GM12864 (cell line): ENCODE data around the gene MAST4.
"Not testable (repeated sequence)": the region's sequence is repeated elsewhere in the genome, so short reads cannot be mapped to it uniquely, and the experiment has no call there.

ENCODE experiments used
- DNase-seq: peaks from one replicate; pipeline ENCODE4 v3.0.0-alpha.2; 2011; ENCODE audit warnings: low read depth
- H3K4me3 ChIP-seq: 2 replicates; pipeline ENCODE4 v1.5.1; 2011; ENCODE audit warnings: mild to moderate bottlenecking, low read depth, low read length, control low read depth
- TF ChIP-seq, protein P1 (sequence below): IDR thresholded peaks from 2 replicates; pipeline ENCODE4 v1.5.1; 2011; ENCODE audit warnings: low read depth, mild to moderate bottlenecking, moderate library complexity, low read length, control low read depth, inconsistent platforms; ENCODE audit errors: missing control alignments

Gene MAST4

DNA sequence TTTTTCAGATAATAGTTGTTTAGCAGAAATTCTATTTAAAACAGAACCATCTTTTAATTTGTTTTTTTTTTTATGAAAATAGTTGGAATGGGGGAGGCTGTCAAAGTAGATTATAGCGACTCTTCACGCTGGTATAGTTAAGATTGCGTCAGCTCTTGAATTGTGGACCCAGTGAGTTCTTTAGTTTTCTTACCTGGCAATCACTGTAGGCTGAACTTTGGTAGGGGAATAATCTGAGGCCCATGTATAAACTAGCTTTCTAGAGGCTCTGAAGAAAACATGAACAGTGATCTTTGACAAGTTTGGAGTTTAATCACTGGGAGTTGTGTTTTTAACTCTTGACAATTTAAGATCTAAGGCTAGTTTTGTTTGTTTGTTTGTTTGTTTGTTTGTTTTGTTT, 519.6 kb downstream of the MAST4 start:
- no peak overlapping the region for H3K4me3 ChIP-seq
- no peak for DNase-seq
- TF ChIP-seq, protein P1, sequence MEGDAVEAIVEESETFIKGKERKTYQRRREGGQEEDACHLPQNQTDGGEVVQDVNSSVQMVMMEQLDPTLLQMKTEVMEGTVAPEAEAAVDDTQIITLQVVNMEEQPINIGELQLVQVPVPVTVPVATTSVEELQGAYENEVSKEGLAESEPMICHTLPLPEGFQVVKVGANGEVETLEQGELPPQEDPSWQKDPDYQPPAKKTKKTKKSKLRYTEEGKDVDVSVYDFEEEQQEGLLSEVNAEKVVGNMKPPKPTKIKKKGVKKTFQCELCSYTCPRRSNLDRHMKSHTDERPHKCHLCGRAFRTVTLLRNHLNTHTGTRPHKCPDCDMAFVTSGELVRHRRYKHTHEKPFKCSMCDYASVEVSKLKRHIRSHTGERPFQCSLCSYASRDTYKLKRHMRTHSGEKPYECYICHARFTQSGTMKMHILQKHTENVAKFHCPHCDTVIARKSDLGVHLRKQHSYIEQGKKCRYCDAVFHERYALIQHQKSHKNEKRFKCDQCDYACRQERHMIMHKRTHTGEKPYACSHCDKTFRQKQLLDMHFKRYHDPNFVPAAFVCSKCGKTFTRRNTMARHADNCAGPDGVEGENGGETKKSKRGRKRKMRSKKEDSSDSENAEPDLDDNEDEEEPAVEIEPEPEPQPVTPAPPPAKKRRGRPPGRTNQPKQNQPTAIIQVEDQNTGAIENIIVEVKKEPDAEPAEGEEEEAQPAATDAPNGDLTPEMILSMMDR = no peak

DNA sequence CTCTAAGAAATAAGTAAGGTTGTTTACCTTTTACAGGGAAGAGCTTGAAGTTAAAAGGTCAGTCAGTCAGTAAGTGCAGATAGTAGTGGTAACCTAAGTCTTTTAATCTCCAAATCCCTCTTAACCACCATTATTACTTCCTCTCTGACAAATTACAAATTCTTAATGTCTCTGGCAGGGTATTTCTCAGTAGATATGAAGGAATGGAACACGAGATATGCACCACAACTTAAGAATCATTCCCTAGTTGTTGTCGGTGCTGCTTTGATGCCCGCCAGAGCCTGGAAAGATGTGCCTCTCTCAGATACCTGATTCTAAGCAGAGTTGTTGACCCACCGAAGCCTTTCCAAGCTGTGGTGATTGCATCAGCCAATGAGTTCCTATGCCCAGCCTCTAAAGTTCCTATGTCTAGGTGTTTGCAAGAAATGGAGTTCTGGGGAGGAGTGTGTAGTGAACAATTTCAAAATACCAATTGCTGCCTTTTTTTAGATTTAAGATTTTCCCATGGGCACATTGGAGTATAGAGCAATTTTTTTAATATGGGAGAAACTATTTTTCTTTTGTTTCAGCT, 521.9 kb downstream of the MAST4 start:
- TF ChIP-seq, protein P1 = no peak
- H3K4me3 ChIP-seq = no peak overlapping the region
- DNase-seq = no peak

DNA sequence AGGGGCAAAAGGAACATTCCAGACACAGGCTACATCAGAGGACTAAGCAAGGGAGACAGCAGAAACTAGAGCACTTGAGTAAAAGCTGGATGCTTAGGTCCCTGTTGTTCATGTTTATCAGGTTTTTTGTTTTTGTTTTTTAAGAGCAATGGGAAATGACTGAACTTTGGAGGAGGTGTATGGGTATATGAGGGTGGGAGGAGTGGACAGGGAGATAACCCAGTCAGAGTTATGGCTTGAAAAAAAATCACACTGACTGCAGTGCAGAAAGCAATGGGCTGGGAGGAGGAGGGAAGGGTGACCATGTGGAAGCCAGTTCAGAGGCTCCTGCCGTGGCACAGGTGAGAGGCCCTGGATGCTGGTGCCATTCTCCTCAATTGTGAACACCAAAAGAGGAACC, 522.8 kb downstream of the MAST4 start:
- TF ChIP-seq, protein P1 = no peak
- DNase-seq = no peak
- H3K4me3 ChIP-seq = no peak overlapping the region

DNA sequence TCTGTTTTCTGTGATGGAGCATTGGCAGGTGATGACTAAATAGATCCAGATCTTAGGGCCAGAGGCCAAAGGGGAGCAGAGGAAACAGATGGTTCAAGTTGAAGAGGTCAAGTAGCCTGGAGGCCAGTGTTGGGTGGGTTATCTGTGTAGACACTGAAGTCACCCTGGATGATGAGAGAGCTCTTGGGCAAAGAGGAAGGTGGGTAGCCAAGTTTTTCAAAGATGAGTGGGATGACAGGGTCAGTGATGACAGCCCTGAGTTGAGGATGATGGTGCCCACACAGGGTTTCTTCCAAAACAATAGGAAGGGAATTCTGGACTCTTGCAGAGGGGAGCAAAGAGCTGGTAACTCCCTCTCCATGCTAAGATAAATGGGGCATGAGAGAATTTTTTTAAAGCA, 523.8 kb downstream of the MAST4 start:
- no peak for DNase-seq
- H3K4me3 ChIP-seq = no peak overlapping the region
- TF ChIP-seq, protein P1 = no peak

DNA sequence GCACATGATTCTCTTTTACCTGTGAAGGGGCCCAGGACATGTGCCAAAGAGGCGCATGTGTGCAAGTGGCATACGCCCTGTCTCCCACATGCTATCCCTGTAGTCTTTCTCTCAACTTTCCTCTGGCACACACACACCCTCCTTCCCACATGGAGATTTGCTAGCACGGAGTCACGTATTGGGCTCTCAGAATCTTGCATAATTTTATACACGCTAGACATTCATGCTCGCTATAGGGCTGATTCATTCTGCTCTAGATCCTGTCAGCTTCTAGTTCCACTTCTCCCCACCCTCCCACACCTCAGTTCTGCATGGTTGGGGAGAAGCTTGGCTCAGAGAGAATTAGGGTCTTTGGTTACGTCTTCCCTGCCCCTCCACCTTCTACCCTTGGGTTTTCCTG, 527.6 kb downstream of the MAST4 start:
- TF ChIP-seq, protein P1 = no peak
- H3K4me3 ChIP-seq = no peak overlapping the region
- no peak for DNase-seq

DNA sequence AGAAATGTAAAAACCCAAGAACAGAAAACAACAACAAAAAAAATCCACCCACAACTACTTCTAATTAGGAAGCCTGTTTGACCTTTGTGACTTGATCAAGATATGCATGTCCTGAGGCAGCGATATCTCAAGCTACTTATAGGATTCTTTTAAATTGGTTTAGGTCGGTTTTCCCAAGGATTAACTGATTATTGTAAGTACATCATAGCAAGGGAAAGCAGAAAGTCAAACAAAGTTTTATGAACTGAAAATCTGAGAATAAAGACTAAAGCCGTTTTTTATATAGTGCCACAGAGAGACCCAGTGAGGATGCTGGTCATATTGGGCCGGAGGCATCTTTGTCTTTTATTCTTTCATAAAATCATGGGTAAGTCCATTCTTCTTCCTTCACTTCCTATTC, 528.4 kb downstream of the MAST4 start:
- DNase-seq = no peak
- TF ChIP-seq, protein P1 = no peak
- H3K4me3 ChIP-seq = no peak overlapping the region

DNA sequence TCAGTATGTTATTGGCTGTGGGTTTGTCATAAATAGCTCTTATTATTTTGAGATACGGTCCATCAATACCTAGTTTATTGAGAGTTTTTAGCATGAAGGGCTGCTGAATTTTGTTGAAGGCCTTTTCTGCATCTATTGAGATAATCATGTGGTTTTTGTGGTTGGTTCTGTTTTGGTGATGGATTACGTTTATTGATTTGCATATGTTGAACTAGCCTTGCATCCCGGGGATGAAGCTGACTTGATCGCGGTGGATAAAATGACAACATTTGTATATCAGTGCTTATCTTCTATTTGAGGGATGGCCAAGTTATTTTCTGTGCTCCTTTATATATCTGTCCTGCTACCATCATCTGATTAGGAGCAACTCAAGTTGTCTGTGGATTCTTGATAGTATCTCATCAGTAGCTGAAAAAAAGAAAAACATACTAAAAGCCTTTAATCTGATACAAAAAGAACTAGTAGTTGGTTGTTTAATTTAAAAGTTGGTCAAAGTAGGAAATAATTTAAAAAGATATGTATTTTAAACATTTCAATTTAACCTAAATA, 531.2 kb downstream of the MAST4 start:
- H3K4me3 ChIP-seq, DNase-seq: not testable (repeated sequence)
